GM20000 (cell line): ENCODE results near the gene KRTAP2-2.
"Not testable (repeated sequence)": the region's sequence is repeated elsewhere in the genome, so short reads cannot be mapped to it uniquely, and the experiment has no call there.

Experiments used
- DNase-seq: peaks from one replicate; pipeline ENCODE4 v3.0.0; 2012; ENCODE audit warnings: low spot score
- CTCF ChIP-seq: IDR thresholded peaks from 2 replicates; pipeline ENCODE4 v1.5.1; 2012; ENCODE audit warnings: mild to moderate bottlenecking, control low read depth; ENCODE audit errors: extremely low read depth, missing control alignments

Gene KRTAP2-2

GRCh38 chr17:41064301-41064700 is 9.3 kb upstream of the KRTAP2-2 start:
- TF ChIP-seq CTCF: no peak
- DNase-seq: no peak

- no peak for TF ChIP-seq CTCF
- no peak for DNase-seq
Observed at GRCh38 chr17:41063449-41063848, 8.4 kb upstream of the KRTAP2-2 start.

- no peak for DNase-seq
- TF ChIP-seq CTCF: no peak
Observed at GRCh38 chr17:41061964-41062363, 6.9 kb upstream of the KRTAP2-2 start.

- TF ChIP-seq CTCF: no peak
- DNase-seq: no peak
Observed at GRCh38 chr17:41060052-41060604, 5.1 kb upstream of the KRTAP2-2 start, which contains the start of gene KRTAP2-3. TSS of gene KRTAP2-3 (minus strand) at chr17:41060114. CDS start at chr17:41060050, 64 bp downstream.

GRCh38 chr17:41059276-41060051 is 4.4 kb upstream of the KRTAP2-2 start:
- not testable (repeated sequence) for DNase-seq

- TF ChIP-seq CTCF: no peak
- no peak for DNase-seq
Observed at GRCh38 chr17:41058741-41059140, 3.7 kb upstream of the KRTAP2-2 start.

GRCh38 chr17:41057547-41057946 is 2.5 kb upstream of the KRTAP2-2 start:
- TF ChIP-seq CTCF: no peak

GRCh38 chr17:41054556-41054955 is 474 bp downstream of the KRTAP2-2 start:
- DNase-seq: not testable (repeated sequence)

More at GRCh38 chr17:41057547-41057946, 2.5 kb upstream of the KRTAP2-2 start:
- no peak for DNase-seq
